GM13976 (cell line): ENCODE measurements around the gene EME2.

Source experiments
- DNase-seq: peaks from one replicate; pipeline ENCODE4 v3.0.0; 2012; ENCODE audit warnings: low spot score
- CTCF ChIP-seq: IDR thresholded peaks from 2 replicates; pipeline ENCODE4 v1.5.1; 2012; ENCODE audit warnings: borderline replicate concordance, mild to moderate bottlenecking; ENCODE audit not compliant: insufficient read depth; ENCODE audit errors: extremely low read depth, missing control alignments, control extremely low read depth
- in situ Hi-C: fragments of 300-500 bp; cut with MboI; formaldehyde crosslinking; loops from one replicate; pipeline ENCODE4 v1.12.0; 2022; ENCODE audit warnings: low sequenced_read_pairs, mixed read lengths, inconsistent platforms; ENCODE audit not compliant: unreplicated experiment

EME2 gene

GRCh38 chr16:1787056-1787321 lies 14.4 kb downstream of the EME2 start:
- no peak for TF ChIP-seq CTCF
- in situ Hi-C loops: no loop called here
- no peak for DNase-seq

- no peak for DNase-seq
- TF ChIP-seq CTCF: no peak
- in situ Hi-C loops: no loop called here
Measured at GRCh38 chr16:1787322-1788094, 14.9 kb downstream of the EME2 start.

- in situ Hi-C loops: no loop called here
- no peak for DNase-seq
- TF ChIP-seq CTCF: no peak
Measured at GRCh38 chr16:1788095-1788707, 15.6 kb downstream of the EME2 start.

- in situ Hi-C loops: no loop called here
- no peak for TF ChIP-seq CTCF
- DNase-seq: no peak
Measured at GRCh38 chr16:1788708-1789100, 16.1 kb downstream of the EME2 start.

GRCh38 chr16:1789643-1790045 lies 17.0 kb downstream of the EME2 start:
- no peak for TF ChIP-seq CTCF
- in situ Hi-C loops: no loop called here
- DNase-seq: no peak

- in situ Hi-C loops: no loop called here
- no peak for TF ChIP-seq CTCF
- no peak for DNase-seq
Measured at GRCh38 chr16:1790261-1790610, 17.6 kb downstream of the EME2 start.
